ENCODE data around the gene TRIM9.

The TRIM9 gene

DNA sequence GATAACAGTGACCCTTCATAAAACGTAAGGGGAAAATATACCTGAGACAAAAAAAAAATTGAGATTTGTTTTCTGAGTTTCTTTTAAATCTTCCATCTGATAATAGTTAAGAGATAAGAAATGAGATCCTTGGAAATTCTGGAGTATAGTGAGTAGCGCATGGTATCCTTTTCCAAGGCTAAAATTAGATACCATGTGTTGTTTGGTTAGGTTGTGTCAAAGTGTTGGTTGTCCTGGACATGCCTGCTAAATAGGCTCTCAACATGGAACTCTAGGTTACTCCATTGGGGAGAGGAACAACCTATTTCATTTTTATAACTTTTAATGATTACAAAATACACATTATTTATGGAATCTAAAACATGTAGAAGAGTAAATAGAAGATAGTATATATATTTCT lies 165.4 kb downstream of the TRIM9 start:
- DNase-seq = no peak

DNA sequence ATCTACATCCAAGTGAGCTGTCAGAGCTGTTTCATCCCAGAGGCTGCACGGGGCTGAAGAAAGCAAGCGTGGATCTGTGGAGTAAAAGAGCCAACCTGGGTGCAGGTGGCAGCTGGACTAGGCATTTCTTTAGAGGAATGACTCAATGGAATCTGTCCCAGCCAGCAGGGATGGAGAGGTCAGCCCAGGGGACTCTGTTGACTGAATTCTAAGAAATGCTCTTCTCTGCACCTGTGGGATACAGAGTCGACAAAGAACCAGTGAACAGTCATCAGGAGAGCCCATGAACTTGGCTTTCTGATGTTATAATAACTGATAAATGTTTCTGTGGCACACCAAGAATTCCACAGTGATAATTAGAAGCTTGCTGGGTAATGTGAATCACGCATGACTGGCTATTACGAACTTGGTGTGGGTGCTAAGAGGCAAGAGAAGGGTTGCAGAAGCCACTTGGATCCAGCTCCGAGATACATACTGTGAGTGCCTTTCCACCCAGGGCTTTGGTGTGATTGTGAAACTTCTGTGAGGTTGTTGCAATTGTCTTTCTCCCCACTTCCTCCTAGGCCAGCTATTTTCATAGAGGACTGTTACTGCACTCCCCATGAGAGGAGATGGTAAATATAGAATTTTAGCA lies 166.8 kb downstream of the TRIM9 start:
- DNase-seq = no peak

GRCh38 chr14:50926851-50927386 lies 168.0 kb downstream of the TRIM9 start:
- DNase-seq = no peak

All from activated effector memory CD4-positive, alpha-beta T cell treated with Interleukin-2 at 50 U/mL for 16 hours (primary cell).